ENCODE measurements around the gene TMEM147. TPM values are rescaled to one million over a fixed set of nuclear protein-coding genes. Genes with fewer than 3 reads are reported as not detected.

The TMEM147 gene
- total RNA-seq, 2 donors from 2014 or later: 49.7 to 75.8 TPM

GRCh38 chr19:35560677-35561076 is 15.3 kb downstream of the TMEM147 start:
- Histone ChIP-seq H3K4me3 (no peak overlapping the region), H3K27me3 (replicated peaks; ENCODE audit: insufficient read depth) (no peaks in the 10 kb centered on the region), H3K27ac (no peak overlapping the region), H3K4me1 (ENCODE audit: control insufficient read depth in 1 of 2, low read depth in 2 of 2) (peaks cover 0 to 5% of the 10 kb centered on the region in 2 donors), H3K9me3 (no peaks in the 10 kb centered on the region), H3K36me3 (no peaks in the 10 kb centered on the region)
- DNase-seq (ENCODE audit: low spot score) (no peak), ATAC-seq (ENCODE audit: insufficient number of reproducible peaks, low FRiP score, low read depth) (no peak)
- no peak for TF ChIP-seq CTCF (IDR thresholded peaks at IDR 0.05)

GRCh38 chr19:35561436-35561835 is 16.0 kb downstream of the TMEM147 start:
- H3K4me3 ChIP-seq: no peak overlapping the region
- H3K4me1 ChIP-seq (ENCODE audit: control insufficient read depth in 1 of 2, low read depth in 2 of 2): peaks cover 0 to 5% of the 10 kb centered on the region in 2 donors
- H3K27me3 ChIP-seq (replicated peaks; ENCODE audit: insufficient read depth): no peaks in the 10 kb centered on the region
- no peak overlapping the region for H3K27ac ChIP-seq
- H3K9me3 ChIP-seq: no peaks in the 10 kb centered on the region
- ATAC-seq (ENCODE audit: insufficient number of reproducible peaks, low FRiP score, low read depth) (no peak), DNase-seq (ENCODE audit: low spot score) (no peak)
- no peaks in the 10 kb centered on the region for H3K36me3 ChIP-seq
- TF ChIP-seq CTCF (IDR thresholded peaks at IDR 0.05): no peak

GRCh38 chr19:35562336-35562735 is 16.9 kb downstream of the TMEM147 start:
- Histone ChIP-seq H3K4me3 (no peak overlapping the region), H3K27me3 (replicated peaks; ENCODE audit: insufficient read depth) (no peaks in the 10 kb centered on the region), H3K27ac (no peak overlapping the region), H3K9me3 (no peaks in the 10 kb centered on the region), H3K4me1 (ENCODE audit: control insufficient read depth in 1 of 2, low read depth in 2 of 2) (peaks cover 0 to 5% of the 10 kb centered on the region in 2 donors), H3K36me3 (no peaks in the 10 kb centered on the region)
- TF ChIP-seq CTCF (IDR thresholded peaks at IDR 0.05): no peak
- ATAC-seq (ENCODE audit: insufficient number of reproducible peaks, low FRiP score, low read depth): no peak
- DNase-seq (ENCODE audit: low spot score): no peak

- no peaks in the 10 kb centered on the region for H3K27me3 ChIP-seq (replicated peaks; ENCODE audit: insufficient read depth)
Measured at GRCh38 chr19:35562776-35563175, 17.4 kb downstream of the TMEM147 start.

GRCh38 chr19:35563207-35563829 is 17.9 kb downstream of the TMEM147 start, which contains the start of gene ATP4A:
ATP4A (minus strand) TSS chr19:35563658; CDS start chr19:35563629, 29 bp downstream.
- no peak within 1 kb of the TSS for H3K27ac ChIP-seq
- no peaks in the 10 kb centered on the region for H3K36me3 ChIP-seq
- DNase-seq (ENCODE audit: low spot score) (no peak), ATAC-seq (ENCODE audit: insufficient number of reproducible peaks, low FRiP score, low read depth) (no peak)
- peaks cover 0 to 1% of the 10 kb centered on the region in 2 donors for H3K4me1 ChIP-seq (ENCODE audit: control insufficient read depth in 1 of 2, low read depth in 2 of 2)
- no peak for TF ChIP-seq CTCF (IDR thresholded peaks at IDR 0.05)
- H3K9me3 ChIP-seq: no peaks in the 10 kb centered on the region
- no peaks in the 10 kb centered on the region for H3K27me3 ChIP-seq (replicated peaks; ENCODE audit: insufficient read depth)
- no peak within 1 kb of the TSS for H3K4me3 ChIP-seq

More at GRCh38 chr19:35562776-35563175, 17.4 kb downstream of the TMEM147 start:
- DNase-seq (ENCODE audit: low spot score) (no peak), ATAC-seq (ENCODE audit: insufficient number of reproducible peaks, low FRiP score, low read depth) (no peak)
- no peaks in the 10 kb centered on the region for H3K9me3 ChIP-seq
- no peak overlapping the region for H3K27ac ChIP-seq
- no peak for TF ChIP-seq CTCF (IDR thresholded peaks at IDR 0.05)
- H3K36me3 ChIP-seq: no peaks in the 10 kb centered on the region
- H3K4me3 ChIP-seq: no peak overlapping the region
- peaks cover 0 to 5% of the 10 kb centered on the region in 2 donors for H3K4me1 ChIP-seq (ENCODE audit: control insufficient read depth in 1 of 2, low read depth in 2 of 2)

All from thoracic aorta (tissue), 2 donors.